Mucosa of descending colon (tissue), 3 donors: Measurements from ENCODE around the gene SAMD4B. TPM values are rescaled to one million over a fixed set of nuclear protein-coding genes. Genes with fewer than 3 reads are reported as not detected.
A peak's percentile ranks its signal among the peaks of the same experiment; 100 is the strongest.

ENCODE experiments used
- ATAC-seq: fragments of 200-7000 bp; cut with Tn5 transposase; one replicate; pipeline ENCODE4 v1.9.1; 2020; ENCODE audit warnings: mild to moderate bottlenecking, moderate library complexity
- DNase-seq, 3 donors: peaks; one replicate each; pipeline ENCODE4 v3.0.0-alpha.2; 2020
- H3K36me3 ChIP-seq: fragments of 200-600 bp; one replicate; pipeline ENCODE4 v1.8.0; 2021; ENCODE audit warnings: low read depth, mild to moderate bottlenecking
- H3K4me1 ChIP-seq: fragments of 200-600 bp; one replicate; pipeline ENCODE4 v1.8.0; 2021; ENCODE audit warnings: low read depth, mild to moderate bottlenecking
- H3K4me3 ChIP-seq: fragments of 200-600 bp; one replicate; pipeline ENCODE4 v1.8.0; 2021; ENCODE audit warnings: mild to moderate bottlenecking
- H3K9me3 ChIP-seq: fragments of 200-600 bp; one replicate; pipeline ENCODE4 v1.8.0; 2021; ENCODE audit warnings: mild to moderate bottlenecking
- CTCF ChIP-seq: fragments of 200-600 bp; IDR thresholded peaks from one replicate; pipeline ENCODE4 v1.8.0; 2022; ENCODE audit warnings: antibody characterized with exemption, mild to moderate bottlenecking
- intact Hi-C, 2 donors: fragments of 100-400 bp; cut with DNase I in 1 of 2; cut with micrococcal nuclease in 1 of 2; formaldehyde crosslinking; loops; one replicate each; pipeline versions ENCODE4 v1.11.0 to v1.11.1; 2022; cut with DNase I, micrococcal nuclease
- total RNA-seq, 3 donors: library from RNA; stranded (reverse); fragmentation: NEBNext Ultra II Directional in 2 of 3; extraction: Animal tissue kit (Norgen Biotek cat#: 25700) in 2 of 3; gene quantifications; one replicate each; pipeline versions ENCODE4 v1.2.1 to v1.2.4, GENCODE V29; 2021 to 2023
- donor health status: DM: no; HTN: no; CAD: no; lungs with moderate emphysema.
- donor health status: DM: no; HTN: no; CAD: no.
- donor health status: DM: no; HTN: yes; CAD: no.

SAMD4B gene
- total RNA-seq, 3 donors from 2014 or later: 55.1 to 91.5 (median 67.4) TPM

GRCh38 chr19:39417463-39418181, 75.4 kb downstream of the SAMD4B start:
- Histone ChIP-seq H3K4me3 (no peak overlapping the region), H3K36me3 (no peaks in the 10 kb centered on the region), H3K9me3 (no peaks in the 10 kb centered on the region), H3K4me1 (peaks cover 3% of the 10 kb centered on the region)
- no peak for TF ChIP-seq CTCF
- intact Hi-C loops: no loop called here
- ATAC-seq (no peak), DNase-seq (peak in 1 of 3 donors; percentile 52)

GRCh38 chr19:39419003-39419402, 76.8 kb downstream of the SAMD4B start:
- no peak for TF ChIP-seq CTCF
- no peaks in the 10 kb centered on the region for H3K36me3 ChIP-seq

GRCh38 chr19:39420769-39421168, 78.5 kb downstream of the SAMD4B start:
- TF ChIP-seq CTCF: no peak
- no peaks in the 10 kb centered on the region for H3K4me1 ChIP-seq
- H3K4me3 ChIP-seq: no peak overlapping the region
- no peaks in the 10 kb centered on the region for H3K9me3 ChIP-seq
- intact Hi-C loops: no loop called here
- DNase-seq (peak in 1 of 3 donors; percentile 39), ATAC-seq (no peak)
- no peaks in the 10 kb centered on the region for H3K36me3 ChIP-seq

More at GRCh38 chr19:39419003-39419402, 76.8 kb downstream of the SAMD4B start:
- Histone ChIP-seq H3K4me3 (no peak overlapping the region), H3K9me3 (no peaks in the 10 kb centered on the region), H3K4me1 (no peaks in the 10 kb centered on the region)
- ATAC-seq: no peak
- peak in 1 of 3 donors; percentile 27 for DNase-seq
- intact Hi-C loops: no loop called here

- H3K4me1 ChIP-seq: no peaks in the 10 kb centered on the region
- DNase-seq (no peak), ATAC-seq (no peak)
- H3K4me3 ChIP-seq: no peak overlapping the region
- intact Hi-C loops: no loop called here
- no peaks in the 10 kb centered on the region for H3K9me3 ChIP-seq
- H3K36me3 ChIP-seq: no peaks in the 10 kb centered on the region
- TF ChIP-seq CTCF: no peak
Observed at GRCh38 chr19:39422020-39422419, 79.8 kb downstream of the SAMD4B start.

GRCh38 chr19:39423258-39424086, 81.3 kb downstream of the SAMD4B start:
- intact Hi-C loops: no loop called here
- DNase-seq: peak in 2 of 3 donors; percentile 18 to 44
- Histone ChIP-seq H3K9me3 (no peaks in the 10 kb centered on the region), H3K36me3 (no peaks in the 10 kb centered on the region), H3K4me3 (no peak overlapping the region), H3K4me1 (no peaks in the 10 kb centered on the region)
- no peak for TF ChIP-seq CTCF
- no peak for ATAC-seq
